Aorta (tissue), 5 donors: ENCODE data around the gene PAM. TPM values are rescaled to one million over a fixed set of nuclear protein-coding genes. Genes with fewer than 3 reads are reported as not detected.

Experiments used
- ATAC-seq: fragments of 200-7000 bp; cut with Tn5 transposase; one replicate; pipeline ENCODE4 v1.9.1; 2022; ENCODE audit warnings: moderate library complexity; ENCODE audit not compliant: low FRiP score
- DNase-seq, 2 donors: peaks; one replicate each; pipeline ENCODE4 v3.0.0-alpha.2; 2020
- H3K27ac ChIP-seq, 2 donors: one replicate each; pipeline ENCODE4 v1.5.1; 2013; ENCODE audit warnings: low read length in 2 of 2, mild to moderate bottlenecking in 2 of 2, moderate library complexity in 2 of 2, control low read depth in 1 of 2, inconsistent platforms in 1 of 2, low read depth in 1 of 2
- H3K27me3 ChIP-seq, 2 donors: one replicate each; pipeline ENCODE4 v1.6.1; 2013; ENCODE audit warnings: control low read depth in 1 of 2, low read length in 1 of 2, mild to moderate bottlenecking in 1 of 2, moderate library complexity in 1 of 2; ENCODE audit not compliant: insufficient read depth in 2 of 2, control insufficient read depth in 1 of 2
- H3K36me3 ChIP-seq, 2 donors: one replicate each; pipeline ENCODE4 v1.6.1; 2013; ENCODE audit warnings: control low read depth in 1 of 2, low read length in 1 of 2, mild to moderate bottlenecking in 1 of 2; ENCODE audit not compliant: insufficient read depth in 2 of 2, control insufficient read depth in 1 of 2
- H3K4me1 ChIP-seq, 2 donors: one replicate each; pipeline ENCODE4 v1.6.1; 2013; ENCODE audit warnings: low read length in 2 of 2, control low read depth in 1 of 2, mild to moderate bottlenecking in 1 of 2, moderate library complexity in 1 of 2; ENCODE audit not compliant: insufficient read depth in 2 of 2, control insufficient read depth in 1 of 2
- H3K4me3 ChIP-seq, 2 donors: one replicate each; pipeline ENCODE4 v1.5.1; 2013; ENCODE audit warnings: low read length in 2 of 2, control low read depth in 1 of 2, mild to moderate bottlenecking in 1 of 2
- H3K9me3 ChIP-seq: one replicate; pipeline ENCODE4 v1.6.1; 2013; ENCODE audit warnings: mild to moderate bottlenecking, low read length; ENCODE audit not compliant: control insufficient read depth
- WGBS, 2 donors: extraction: QIAGEN DNeasy Blood & Tissue Kit; methylation state at CpG; one replicate each; pipeline ENCODE4 v1.1.7; 2013; 5-methylcytosine and 5-hydroxymethylcytosine counted together
- intact Hi-C, 2 donors: fragments of 100-400 bp; cut with DNase I; formaldehyde crosslinking; loops; one replicate each; pipeline versions ENCODE4 v1.14.2 to v1.15.0; 2022
- polyA plus RNA-seq, 2 donors: library from polyadenylated mRNA; stranded (reverse); fragments of 200-250 nt; gene quantifications; one replicate each; pipeline ENCODE4 v1.2.3, GENCODE V29; 2013
- total RNA-seq, 2 donors: library from RNA; stranded (reverse); fragmentation: NEBNext Ultra II Directional; extraction: Animal tissue kit (Norgen Biotek cat#: 25700); gene quantifications; one replicate each; pipeline ENCODE4 v1.2.1, GENCODE V29; 2021
- donor health status: healthy with polysubstance abuse.
- donor health status: Bipolar disorder and iron deficiency.
- donor health status: DM: no; HTN: no; CAD: no.
- donor health status: DM: no; HTN: no; CAD: no.
- donor health status: DM: yes; HTN: yes; CAD: no.

Gene PAM
- total and polyA plus RNA-seq, 4 donors: 382 to 787 (median 620) TPM

DNA sequence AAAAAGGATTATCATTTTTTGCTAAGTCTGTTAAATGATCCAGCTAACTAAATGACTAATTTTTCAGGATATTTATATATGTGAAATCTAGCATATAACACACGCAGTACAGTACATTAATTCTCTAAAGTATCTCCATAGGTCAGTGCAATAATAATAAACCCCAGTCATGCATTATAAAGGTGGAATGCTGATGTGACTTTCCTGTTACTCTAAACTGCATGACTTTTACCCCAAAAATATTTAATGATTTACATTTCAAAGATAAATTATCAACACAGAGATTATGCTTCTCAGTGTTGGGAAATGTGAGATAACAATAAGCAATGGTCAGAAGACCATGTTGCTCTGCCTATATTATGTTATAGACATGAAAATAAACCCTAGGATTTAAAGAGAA lies 34.1 kb upstream of the PAM start:
- Histone ChIP-seq H3K36me3 (no peaks in the 10 kb centered on the region), H3K4me3 (no peak overlapping the region), H3K9me3 (no peaks in the 10 kb centered on the region), H3K27ac (no peak overlapping the region), H3K27me3 (no peaks in the 10 kb centered on the region), H3K4me1 (no peaks in the 10 kb centered on the region)
- ATAC-seq: no peak
- 64 to 80% methylated on average over 1 of the region's 1 CpG for WGBS, 2 donors
- no peak for DNase-seq
- intact Hi-C loops: no loop called here

DNA sequence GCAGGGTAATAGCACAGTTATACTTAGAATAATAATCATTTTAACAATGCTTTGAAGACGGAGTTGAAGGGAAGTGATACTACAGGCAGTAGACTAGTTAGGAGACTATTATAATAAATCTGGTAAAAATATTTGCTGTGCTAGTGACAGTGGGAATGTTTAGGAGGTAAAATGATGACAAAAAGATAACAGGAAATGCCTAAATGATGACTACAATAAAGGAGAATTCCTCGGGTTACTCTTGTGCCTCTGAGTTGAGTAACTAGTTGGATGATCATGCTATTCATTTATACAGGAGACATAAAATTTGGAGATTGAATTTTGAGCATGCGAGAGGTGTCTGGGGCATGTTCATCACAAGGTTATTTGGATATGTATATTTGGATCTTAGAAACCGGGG lies 32.2 kb upstream of the PAM start:
- no peak for DNase-seq
- H3K36me3 ChIP-seq: no peaks in the 10 kb centered on the region
- 83 to 89% methylated on average over 4 of the region's 4 CpGs for WGBS, 2 donors
- H3K9me3 ChIP-seq: no peaks in the 10 kb centered on the region
- H3K4me3 ChIP-seq: no peak overlapping the region
- no peak overlapping the region for H3K27ac ChIP-seq
- intact Hi-C loops: no loop called here
- H3K27me3 ChIP-seq: no peaks in the 10 kb centered on the region
- no peaks in the 10 kb centered on the region for H3K4me1 ChIP-seq
- ATAC-seq: no peak

DNA sequence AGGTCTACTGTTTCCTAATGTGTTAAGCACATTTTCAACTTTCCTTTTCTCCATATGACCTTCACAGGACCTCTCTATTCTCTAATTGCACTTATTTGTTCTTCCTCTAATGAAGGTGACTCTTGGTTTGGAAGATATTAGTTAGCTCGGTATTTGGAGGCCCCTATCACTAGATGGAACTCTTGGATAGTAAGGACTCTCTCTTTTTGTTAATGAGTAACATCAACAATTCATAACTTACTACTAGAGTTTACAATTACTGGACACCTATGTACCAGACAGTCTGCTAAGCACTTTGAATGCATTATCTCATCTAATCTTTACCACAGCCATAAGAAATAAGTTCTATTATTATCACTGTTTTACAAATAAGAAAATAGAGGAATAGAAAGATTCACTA lies 23.4 kb upstream of the PAM start:
- Histone ChIP-seq H3K27me3 (no peaks in the 10 kb centered on the region), H3K9me3 (no peaks in the 10 kb centered on the region), H3K4me3 (no peak overlapping the region), H3K36me3 (no peaks in the 10 kb centered on the region), H3K4me1 (no peaks in the 10 kb centered on the region), H3K27ac (no peak overlapping the region)
- 90% methylated on average over 1 of the region's 1 CpG for WGBS, 2 donors
- intact Hi-C loops: no loop called here
- no peak for DNase-seq
- no peak for ATAC-seq

DNA sequence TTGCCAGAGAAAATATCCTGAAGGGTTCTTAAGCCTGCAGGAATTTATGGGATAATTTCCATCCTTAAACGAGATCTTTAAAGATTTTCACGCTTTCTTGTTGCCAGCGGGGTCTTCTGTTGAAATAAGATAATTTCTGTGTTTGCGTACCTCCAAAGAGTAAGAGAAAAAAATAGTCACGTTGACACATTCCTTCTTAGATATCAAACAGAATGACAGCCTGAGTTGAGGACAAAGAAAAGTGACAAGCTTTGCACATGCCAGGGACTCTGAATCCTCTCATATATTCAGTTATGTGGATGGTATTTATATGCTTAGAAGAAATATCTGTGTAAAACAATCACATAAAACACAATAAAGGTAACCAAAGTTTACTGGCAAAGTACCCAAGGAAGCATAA lies 21.6 kb upstream of the PAM start:
- intact Hi-C loops: no loop called here
- Histone ChIP-seq H3K27ac (no peak overlapping the region), H3K4me1 (no peaks in the 10 kb centered on the region), H3K27me3 (no peaks in the 10 kb centered on the region), H3K9me3 (no peaks in the 10 kb centered on the region), H3K4me3 (no peak overlapping the region), H3K36me3 (no peaks in the 10 kb centered on the region)
- DNase-seq: no peak
- ATAC-seq: no peak
- 74 to 81% methylated on average over 5 of the region's 5 CpGs for WGBS, 2 donors

DNA sequence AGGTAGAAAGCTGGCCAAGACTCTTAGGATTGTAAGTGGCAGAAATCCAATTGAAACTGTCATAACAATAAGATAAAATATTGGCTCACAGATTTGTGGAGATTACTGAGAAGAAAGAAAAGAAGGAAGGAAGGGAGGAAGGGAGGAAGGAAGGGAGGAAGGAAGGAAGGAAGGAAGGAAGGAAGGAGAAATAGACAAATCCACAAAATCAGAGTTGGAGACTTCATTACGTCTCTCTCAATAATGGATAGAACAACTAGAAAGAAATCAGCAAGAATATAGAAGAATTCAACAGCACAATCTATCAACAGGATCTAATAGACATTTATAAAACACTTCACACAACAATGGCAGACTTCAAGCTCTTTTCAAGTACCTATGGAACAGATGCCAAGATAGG lies 17.9 kb upstream of the PAM start:
- no peaks in the 10 kb centered on the region for H3K36me3 ChIP-seq
- H3K9me3 ChIP-seq: no peaks in the 10 kb centered on the region
- 90 to 96% methylated on average over 1 of the region's 1 CpG for WGBS, 2 donors
- intact Hi-C loops: no loop called here
- no peak overlapping the region for H3K4me3 ChIP-seq
- ATAC-seq (no peak), DNase-seq (no peak)
- H3K4me1 ChIP-seq: no peaks in the 10 kb centered on the region
- no peak overlapping the region for H3K27ac ChIP-seq
- H3K27me3 ChIP-seq: no peaks in the 10 kb centered on the region

DNA sequence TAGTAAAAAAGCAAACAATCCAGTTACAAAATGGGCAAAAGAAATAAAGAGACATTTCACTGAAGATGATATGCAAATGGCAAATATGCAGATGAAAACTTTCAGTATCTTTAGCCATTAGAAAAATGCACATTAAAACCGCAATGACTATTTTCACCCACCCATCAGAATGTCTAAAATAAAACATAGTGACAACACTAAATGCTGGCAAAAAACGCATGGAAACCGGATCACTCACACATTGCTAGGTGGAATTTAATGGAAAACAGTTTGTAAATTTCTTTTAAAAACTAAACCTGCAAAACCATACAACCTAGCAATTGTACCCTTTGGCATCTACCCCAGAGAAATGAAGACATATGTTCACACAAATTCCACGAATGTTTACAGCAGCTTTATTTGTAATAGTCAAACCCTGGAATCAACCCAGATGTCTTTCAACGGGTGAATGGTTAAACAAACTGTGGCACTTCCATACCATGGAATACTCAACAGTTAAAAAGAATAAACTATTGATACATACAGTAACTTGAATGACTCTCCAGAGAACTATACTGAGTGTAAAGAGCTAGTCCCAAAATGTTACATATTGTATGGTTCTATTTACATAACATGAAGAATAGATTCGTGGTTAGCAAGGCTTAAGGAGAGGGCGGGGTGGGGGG lies 17.2 kb upstream of the PAM start:
- no peak overlapping the region for H3K27ac ChIP-seq
- no peaks in the 10 kb centered on the region for H3K27me3 ChIP-seq
- 39 to 42% methylated on average over 7 of the region's 7 CpGs for WGBS, 2 donors
- intact Hi-C loops: no loop called here
- H3K4me1 ChIP-seq: no peaks in the 10 kb centered on the region
- H3K9me3 ChIP-seq: no peaks in the 10 kb centered on the region
- H3K4me3 ChIP-seq: no peak overlapping the region
- DNase-seq (no peak), ATAC-seq (no peak)
- no peaks in the 10 kb centered on the region for H3K36me3 ChIP-seq

DNA sequence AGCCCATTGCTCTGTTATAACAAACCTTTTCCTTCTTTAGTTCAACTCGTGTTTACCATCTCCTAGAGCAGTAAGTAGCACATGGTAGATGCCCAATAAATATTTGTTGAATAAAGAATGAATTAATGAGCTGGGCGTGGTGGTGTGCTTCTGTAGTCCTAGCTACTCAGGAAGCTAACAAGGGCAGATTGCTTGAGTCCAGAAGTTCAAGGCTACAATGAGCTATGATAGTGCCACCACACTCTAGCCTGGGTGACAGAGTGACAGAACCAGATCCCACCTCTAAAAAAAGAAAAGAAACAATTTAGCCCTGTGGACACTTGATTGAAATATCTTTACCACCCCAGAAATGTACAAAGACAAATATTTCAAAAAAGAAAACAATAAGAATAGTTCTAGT lies 14.6 kb upstream of the PAM start:
- no peak overlapping the region for H3K4me3 ChIP-seq
- H3K36me3 ChIP-seq: no peaks in the 10 kb centered on the region
- 76 to 85% methylated on average over 2 of the region's 2 CpGs for whole genome bisulfite sequencing, 2 donors
- ATAC-seq: no peak
- no peaks in the 10 kb centered on the region for H3K27me3 ChIP-seq
- H3K9me3 ChIP-seq: no peaks in the 10 kb centered on the region
- intact Hi-C loops: no loop called here
- H3K27ac ChIP-seq: no peak overlapping the region
- DNase-seq: no peak
- H3K4me1 ChIP-seq: no peaks in the 10 kb centered on the region

DNA sequence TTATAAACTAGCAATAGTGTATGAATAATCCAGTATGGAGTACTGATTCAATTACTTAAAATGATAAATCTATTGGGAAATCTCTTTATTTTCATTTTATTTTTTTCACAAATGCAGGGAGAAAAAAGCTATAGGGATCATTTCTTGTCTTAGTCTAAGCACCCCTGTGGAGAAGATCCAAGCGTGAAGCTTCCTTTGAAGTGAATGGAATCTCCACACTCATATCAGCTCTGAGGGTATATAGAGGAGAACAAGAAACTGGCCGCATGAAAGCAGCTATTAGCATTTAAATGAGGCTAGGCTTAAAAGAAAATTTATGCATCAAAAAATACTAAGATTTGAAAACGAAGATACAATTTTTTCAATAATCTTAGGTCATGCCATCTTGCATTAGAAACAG lies 12.9 kb upstream of the PAM start:
- Histone ChIP-seq H3K9me3 (no peaks in the 10 kb centered on the region), H3K27me3 (no peaks in the 10 kb centered on the region), H3K4me3 (no peak overlapping the region), H3K4me1 (no peaks in the 10 kb centered on the region), H3K27ac (no peak overlapping the region), H3K36me3 (no peaks in the 10 kb centered on the region)
- DNase-seq (no peak), ATAC-seq (no peak)
- intact Hi-C loops: no loop called here
- WGBS, 2 donors: 87 to 89% methylated on average over 3 of the region's 3 CpGs

DNA sequence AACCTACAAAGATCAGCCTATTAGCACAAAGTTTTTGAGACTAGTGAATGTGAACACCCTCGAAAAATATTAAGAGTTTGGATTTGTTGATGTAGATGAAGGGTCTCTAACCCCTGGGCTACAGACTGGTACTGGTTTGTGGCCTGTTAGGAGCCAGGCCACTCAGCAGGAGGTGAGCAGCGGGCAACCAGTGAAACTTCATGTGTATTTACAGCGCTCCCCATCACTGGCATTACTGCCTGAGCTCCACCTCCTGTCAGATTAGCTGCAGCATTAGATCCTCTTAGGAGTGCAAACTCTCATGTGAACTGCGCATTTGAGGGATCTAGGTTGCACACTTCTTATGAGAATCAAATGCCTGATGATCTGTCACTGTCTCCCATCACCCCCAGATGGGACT lies 11.2 kb upstream of the PAM start:
- WGBS, 2 donors: 97% methylated on average over 4 of the region's 4 CpGs
- DNase-seq (no peak), ATAC-seq (no peak)
- no peak overlapping the region for H3K4me3 ChIP-seq
- no peak overlapping the region for H3K27ac ChIP-seq
- intact Hi-C loops: no loop called here
- H3K4me1 ChIP-seq: no peaks in the 10 kb centered on the region
- H3K9me3 ChIP-seq: no peaks in the 10 kb centered on the region
- H3K27me3 ChIP-seq: no peaks in the 10 kb centered on the region
- H3K36me3 ChIP-seq: no peaks in the 10 kb centered on the region
